H9 (cell line): ENCODE data around the gene BROX. TPM values are rescaled to one million over a fixed set of nuclear protein-coding genes. Genes with fewer than 3 reads are reported as not detected.

Experiments used
- DNase-seq: peaks from one replicate; pipeline ENCODE4 v3.0.0-alpha.2; 2017
- H2AFZ ChIP-seq: one replicate; pipeline ENCODE4 v1.6.1; 2013; ENCODE audit warnings: mild to moderate bottlenecking, low read length, control low read depth, moderate library complexity
- H2AK5ac ChIP-seq: 2 replicates; pipeline ENCODE4 v1.6.1; 2013; ENCODE audit warnings: low read length, control low read depth, mixed read lengths; ENCODE audit not compliant: insufficient read length
- H2BK120ac ChIP-seq: one replicate; pipeline ENCODE4 v1.6.1; 2013; ENCODE audit warnings: low read depth, mild to moderate bottlenecking, low read length, control low read depth, inconsistent platforms; ENCODE audit not compliant: poor library complexity, severe bottlenecking
- H2BK12ac ChIP-seq: 2 replicates; pipeline ENCODE4 v1.6.1; 2013; ENCODE audit warnings: low read length, control low read depth, mixed read lengths, low read depth; ENCODE audit not compliant: insufficient read length
- H2BK15ac ChIP-seq: 2 replicates; pipeline ENCODE4 v1.6.1; 2013; ENCODE audit warnings: low read depth, low read length, control low read depth
- H2BK20ac ChIP-seq: one replicate; pipeline ENCODE4 v1.6.1; 2013; ENCODE audit warnings: low read depth, mild to moderate bottlenecking, low read length, control low read depth, inconsistent platforms; ENCODE audit not compliant: poor library complexity, severe bottlenecking
- H2BK5ac ChIP-seq: 2 replicates; pipeline ENCODE4 v1.6.1; 2013; ENCODE audit warnings: low read length, control low read depth, mixed read lengths; ENCODE audit not compliant: insufficient read length
- H3K14ac ChIP-seq: 2 replicates; pipeline ENCODE4 v1.6.1; 2013; ENCODE audit warnings: low read length, control low read depth; ENCODE audit not compliant: insufficient read depth
- H3K18ac ChIP-seq: 2 replicates; pipeline ENCODE4 v1.6.1; 2013; ENCODE audit warnings: low read depth, mild to moderate bottlenecking, mixed read lengths, low read length, control low read depth; ENCODE audit not compliant: insufficient read length
- H3K23ac ChIP-seq: 2 replicates; pipeline ENCODE4 v1.6.1; 2013; ENCODE audit warnings: low read length, control low read depth, mixed read lengths, low read depth; ENCODE audit not compliant: insufficient read length
- H3K23me2 ChIP-seq: 2 replicates; pipeline ENCODE4 v1.6.1; 2013; ENCODE audit warnings: low read depth, mild to moderate bottlenecking, mixed read lengths, low read length, control low read depth; ENCODE audit not compliant: insufficient read length, poor library complexity, severe bottlenecking
- H3K27ac ChIP-seq: 2 replicates; pipeline ENCODE4 v1.5.1; 2013; ENCODE audit warnings: low read length, control low read depth, mixed read lengths, low read depth; ENCODE audit not compliant: insufficient read length
- H3K27me3 ChIP-seq: 2 replicates; pipeline ENCODE4 v1.6.1; 2013; ENCODE audit warnings: low read length, control low read depth, inconsistent platforms; ENCODE audit not compliant: insufficient read depth
- H3K4ac ChIP-seq: 2 replicates; pipeline ENCODE4 v1.6.1; 2013; ENCODE audit warnings: low read depth, mild to moderate bottlenecking, control low read depth, inconsistent platforms, low read length, moderate library complexity
- H3K4me1 ChIP-seq: 2 replicates; pipeline ENCODE4 v1.6.1; 2013; ENCODE audit warnings: low read length, control low read depth, inconsistent platforms; ENCODE audit not compliant: insufficient read depth
- H3K4me2 ChIP-seq: 2 replicates; pipeline ENCODE4 v1.6.1; 2013; ENCODE audit warnings: low read length, control low read depth, mixed read lengths; ENCODE audit not compliant: insufficient read length, insufficient read depth
- H3K56ac ChIP-seq: 2 replicates; pipeline ENCODE4 v1.6.1; 2013; ENCODE audit warnings: low read depth, mild to moderate bottlenecking, mixed read lengths, low read length, control low read depth; ENCODE audit not compliant: insufficient read length
- H3K79me1 ChIP-seq: 2 replicates; pipeline ENCODE4 v1.6.1; 2013; ENCODE audit warnings: low read depth, mild to moderate bottlenecking, moderate library complexity, low read length, control low read depth, inconsistent platforms; ENCODE audit not compliant: insufficient read depth, poor library complexity, severe bottlenecking
- H3K79me2 ChIP-seq: 2 replicates; pipeline ENCODE4 v1.6.1; 2013; ENCODE audit warnings: low read length, control low read depth, inconsistent platforms; ENCODE audit not compliant: insufficient read depth
- H3K9ac ChIP-seq: 2 replicates; pipeline ENCODE4 v1.6.1; 2013; ENCODE audit warnings: low read length, control low read depth, mixed read lengths; ENCODE audit not compliant: insufficient read length; ENCODE audit errors: extremely low read depth
- H3K9me3 ChIP-seq: one replicate; pipeline ENCODE4 v1.6.1; 2013; ENCODE audit warnings: low read depth, low read length, inconsistent platforms; ENCODE audit not compliant: control insufficient read depth
- H3T11ph ChIP-seq: one replicate; pipeline ENCODE4 v1.6.1; 2013; ENCODE audit warnings: mild to moderate bottlenecking, low read length, control low read depth, inconsistent platforms
- H4K20me1 ChIP-seq: one replicate; pipeline ENCODE4 v1.6.1; 2013; ENCODE audit not compliant: control insufficient read depth, insufficient read length, insufficient read depth
- H4K5ac ChIP-seq: 2 replicates; pipeline ENCODE4 v1.6.1; 2013; ENCODE audit warnings: low read depth, mild to moderate bottlenecking, mixed read lengths, low read length, control low read depth; ENCODE audit not compliant: insufficient read length
- H4K8ac ChIP-seq: replicated peaks from 2 replicates; pipeline ENCODE4 v1.6.1; 2013; ENCODE audit warnings: low read length, control low read depth, mixed read lengths, low read depth; ENCODE audit not compliant: insufficient read length
- H4K91ac ChIP-seq: 2 replicates; pipeline ENCODE4 v1.6.1; 2013; ENCODE audit warnings: low read depth, mild to moderate bottlenecking, moderate library complexity, mixed read lengths, low read length, control low read depth; ENCODE audit not compliant: insufficient read length
- H3K27ac Mint-ChIP-seq, 3 experiments: 2 replicates in 2 of 3; 3 replicates in 1 of 3; pipeline ENCODE4 v1.8.0; 2020 to 2021; ENCODE audit warnings: mixed read lengths in 3 of 3, mild to moderate bottlenecking in 1 of 3, moderate library complexity in 1 of 3
- H3K27me3 Mint-ChIP-seq: 2 replicates; pipeline ENCODE4 v1.8.0; 2021; ENCODE audit warnings: low read depth, mild to moderate bottlenecking, moderate library complexity, mixed read lengths
- H3K36me3 Mint-ChIP-seq, 3 experiments: 2 replicates in 2 of 3; 3 replicates in 1 of 3; pipeline ENCODE4 v1.8.0; 2020 to 2021; ENCODE audit warnings: low read depth in 3 of 3, mixed read lengths in 3 of 3; ENCODE audit not compliant: insufficient read depth in 1 of 3
- H3K4me1 Mint-ChIP-seq, 2 experiments: 2 replicates each; pipeline ENCODE4 v1.8.0; 2020; ENCODE audit warnings: mixed read lengths in 2 of 2
- H3K4me3 Mint-ChIP-seq, 2 experiments: 2 replicates in 1 of 2; 3 replicates in 1 of 2; pipeline ENCODE4 v1.8.0; 2020 to 2021; ENCODE audit warnings: mild to moderate bottlenecking in 2 of 2, mixed read lengths in 2 of 2, moderate library complexity in 1 of 2
- H3K9me3 Mint-ChIP-seq, 2 experiments: 2 replicates in 1 of 2; 3 replicates in 1 of 2; pipeline ENCODE4 v1.8.0; 2020; ENCODE audit warnings: mild to moderate bottlenecking in 2 of 2, mixed read lengths in 2 of 2, moderate library complexity in 1 of 2
- CTCF ChIP-seq: fragments of 200-600 bp; sonication (generic); conservative IDR thresholded peaks from 3 replicates; pipeline ENCODE4 v1.8.0; 2021; ENCODE audit warnings: antibody characterized with exemption, mild to moderate bottlenecking
- WGBS: extraction: QIAGEN DNeasy Blood & Tissue Kit; methylation state at CpG from one replicate; pipeline ENCODE4 v1.1.7; 2013; ENCODE audit warnings: missing lambda C conversion rate, low lambda C conversion rate, mixed read lengths; ENCODE audit not compliant: insufficient read length; ENCODE audit errors: extremely low coverage; 5-methylcytosine and 5-hydroxymethylcytosine counted together
- total RNA-seq: library from RNA; stranded (reverse); gene quantifications from 2 replicates; pipeline ENCODE4 v1.2.1, GENCODE V29; 2021

The BROX gene
- total RNA-seq, 1 experiment from 2014 or later = 27.8 TPM

- peaks cover 3 to 9% of the 10 kb centered on the region in 2 experiments for H3K4me1 Mint-ChIP-seq
- H2BK5ac ChIP-seq = no peak overlapping the region
- no peak overlapping the region for H4K8ac ChIP-seq
- no peak overlapping the region for H3K14ac ChIP-seq
- no peak overlapping the region for H3K27ac Mint-ChIP-seq
- no peak overlapping the region for H3K4me2 ChIP-seq
- no peak overlapping the region for H4K91ac ChIP-seq
- H3K79me2 ChIP-seq = no peaks in the 10 kb centered on the region
- no peak overlapping the region for H3K23ac ChIP-seq
- no peak for DNase-seq
- H4K20me1 ChIP-seq = no peaks in the 10 kb centered on the region
- TF ChIP-seq CTCF = no peak
- H3K18ac ChIP-seq = no peak overlapping the region
- no peak overlapping the region for H2BK15ac ChIP-seq
- H3K9ac ChIP-seq = no peak overlapping the region
- no peak overlapping the region for H3K4ac ChIP-seq
- H3K23me2 ChIP-seq = peaks cover 2% of the 10 kb centered on the region
- H2BK20ac ChIP-seq = no peak overlapping the region
- H2BK120ac ChIP-seq = no peak overlapping the region
- H3K27me3 ChIP-seq = no peaks in the 10 kb centered on the region
- no peak overlapping the region for H3K27ac ChIP-seq
- H3K4me1 ChIP-seq = peaks cover 7% of the 10 kb centered on the region; the same call in 1 of the 2 replicates
- H4K5ac ChIP-seq = no peak overlapping the region
- no peaks in the 10 kb centered on the region for H3K9me3 Mint-ChIP-seq
- H3K4me3 Mint-ChIP-seq = no peak overlapping the region
- no peaks in the 10 kb centered on the region for H3K9me3 ChIP-seq
- H3T11ph ChIP-seq = no peak overlapping the region
- no peaks in the 10 kb centered on the region for H3K27me3 Mint-ChIP-seq
- no peaks in the 10 kb centered on the region for H3K79me1 ChIP-seq
- H2AFZ ChIP-seq = no peak overlapping the region
- no CpG with 5 or more reads among the region's 1 CpG for WGBS
- H3K36me3 Mint-ChIP-seq = peaks cover 11 to 36% (median 30%) of the 10 kb centered on the region in 3 experiments; a peak in 6 of 7 replicates
- no peak overlapping the region for H2AK5ac ChIP-seq
- no peak overlapping the region for H2BK12ac ChIP-seq
- H3K56ac ChIP-seq = no peak overlapping the region
Observed at GRCh38 chr1:222734740-222735139, 22.4 kb downstream of the BROX start.
